ENCODE measurements around the gene SPACA9.

Gene SPACA9

DNA sequence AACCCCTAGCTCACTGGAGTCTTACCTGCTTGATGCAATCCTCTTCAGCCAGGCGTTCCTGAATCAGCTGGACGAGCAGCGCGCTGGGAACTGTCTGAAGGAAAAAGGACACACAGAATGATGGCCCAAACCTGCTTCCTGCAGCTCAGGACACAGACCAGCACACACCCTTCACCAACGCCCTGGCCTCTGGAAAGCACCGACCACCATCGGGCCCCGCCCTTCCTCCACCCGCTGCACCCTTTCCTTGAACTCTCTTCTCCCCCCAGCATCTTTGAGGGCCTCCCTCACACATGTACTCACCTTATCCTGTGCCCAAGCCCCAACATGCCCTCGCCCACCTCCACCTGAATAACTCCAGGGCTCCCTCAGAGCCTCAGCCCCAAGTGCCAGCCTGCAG lies 23.9 kb upstream of the SPACA9 start:
- Mint-ChIP-seq H3K36me3 (no peaks in the 10 kb centered on the region), H3K27me3 (peaks cover 29% of the 10 kb centered on the region), H3K27ac (no peak overlapping the region), H3K9me3 (no peaks in the 10 kb centered on the region), H3K4me3 (no peak overlapping the region), H3K4me1 (peaks cover 21% of the 10 kb centered on the region)
- CTCF ChIA-PET = no interaction called here
- DNase-seq = no peak

DNA sequence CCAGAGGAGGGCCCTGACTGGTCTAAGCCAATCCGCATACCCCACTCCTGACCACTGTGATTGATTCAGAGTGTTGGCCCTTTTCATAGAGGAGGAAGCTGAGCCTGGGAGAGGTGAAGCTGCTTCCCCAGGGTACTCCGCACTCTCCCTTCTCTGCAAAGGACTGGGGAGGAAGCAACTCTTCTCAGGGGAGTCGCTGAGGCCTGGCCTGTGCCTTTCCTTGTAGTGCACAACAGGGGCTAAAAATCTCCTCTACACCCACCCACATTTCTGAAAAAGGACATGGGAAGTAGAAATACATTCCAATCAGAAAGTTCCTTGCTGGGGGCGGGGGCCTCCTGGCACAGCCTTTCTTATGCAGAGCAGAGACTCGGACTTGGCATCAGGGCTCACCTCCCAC lies 22.8 kb upstream of the SPACA9 start:
- CTCF ChIA-PET = no interaction called here
- H3K9me3 Mint-ChIP-seq = no peaks in the 10 kb centered on the region
- no peak overlapping the region for H3K4me3 Mint-ChIP-seq
- DNase-seq = no peak
- H3K27me3 Mint-ChIP-seq = peaks cover 38% of the 10 kb centered on the region
- peak overlapping the region; percentile 5 for H3K27ac Mint-ChIP-seq
- no peaks in the 10 kb centered on the region for H3K36me3 Mint-ChIP-seq
- peaks cover 17% of the 10 kb centered on the region for H3K4me1 Mint-ChIP-seq

DNA sequence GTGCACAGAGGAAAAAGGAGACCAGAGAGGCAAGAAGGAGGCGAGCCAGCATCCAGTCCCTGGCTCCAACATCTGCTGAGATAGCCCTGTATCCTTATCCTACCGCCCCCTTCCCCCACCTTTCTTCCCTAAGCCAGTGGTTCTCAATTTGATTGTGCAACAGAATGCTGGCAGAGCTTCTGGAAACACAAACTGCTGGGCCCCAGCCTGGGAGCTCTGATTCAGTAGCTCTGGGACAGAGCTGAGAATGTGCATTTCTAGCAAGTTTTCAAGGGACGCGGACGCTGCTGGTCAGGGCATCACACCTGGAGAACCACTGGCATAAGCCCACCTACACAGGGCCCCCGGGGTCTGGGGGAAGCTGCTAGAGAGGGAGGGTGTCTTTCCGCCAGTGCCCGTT lies 21.7 kb upstream of the SPACA9 start:
- no peak overlapping the region for H3K27ac Mint-ChIP-seq
- DNase-seq = no peak
- peaks cover 38% of the 10 kb centered on the region for H3K27me3 Mint-ChIP-seq
- CTCF ChIA-PET = no interaction called here
- no peaks in the 10 kb centered on the region for H3K9me3 Mint-ChIP-seq
- no peak overlapping the region for H3K4me3 Mint-ChIP-seq
- H3K4me1 Mint-ChIP-seq = peaks cover 10% of the 10 kb centered on the region
- no peaks in the 10 kb centered on the region for H3K36me3 Mint-ChIP-seq

DNA sequence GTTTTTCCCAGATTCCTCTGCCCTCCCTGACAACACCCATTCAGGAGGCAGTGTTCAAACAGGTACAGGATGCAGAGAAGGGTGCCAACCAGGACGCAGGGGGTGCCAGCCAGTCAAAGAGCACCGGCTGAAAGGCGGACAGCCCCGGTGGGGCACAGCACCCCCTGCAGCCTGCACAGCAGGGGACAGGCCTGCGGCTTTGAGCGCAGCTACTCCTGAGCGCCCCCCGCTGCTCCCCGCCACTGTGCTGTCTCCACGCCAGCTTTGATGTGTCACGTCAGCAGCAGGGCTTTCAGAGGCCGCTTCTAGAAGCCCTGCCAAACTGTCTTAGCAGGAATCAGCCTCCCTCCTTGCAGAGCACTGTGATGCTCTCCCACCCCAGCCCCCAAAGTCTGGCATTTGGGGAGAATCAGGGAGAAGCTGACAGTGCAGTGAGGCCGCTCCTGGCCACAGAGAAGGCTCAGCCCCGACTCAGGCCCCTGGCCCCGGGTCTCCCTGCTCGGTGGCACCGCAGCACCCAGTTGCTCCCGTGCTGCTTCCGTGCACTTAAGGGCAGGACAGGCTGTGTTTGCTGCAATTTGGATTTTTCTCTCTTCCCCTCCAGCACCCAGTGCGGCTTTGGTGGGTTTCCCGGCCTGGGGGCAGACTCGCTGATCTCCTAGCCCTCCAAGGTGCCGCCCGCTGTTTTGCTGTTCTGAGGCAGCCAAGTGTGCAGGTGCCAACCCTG lies 20.9 kb upstream of the SPACA9 start:
- no peaks in the 10 kb centered on the region for H3K36me3 Mint-ChIP-seq
- peaks cover 43% of the 10 kb centered on the region for H3K27me3 Mint-ChIP-seq
- H3K27ac Mint-ChIP-seq = no peak overlapping the region
- no peak for DNase-seq
- no peaks in the 10 kb centered on the region for H3K9me3 Mint-ChIP-seq
- CTCF ChIA-PET = no interaction called here
- no peak overlapping the region for H3K4me3 Mint-ChIP-seq
- peaks cover 13% of the 10 kb centered on the region for H3K4me1 Mint-ChIP-seq

DNA sequence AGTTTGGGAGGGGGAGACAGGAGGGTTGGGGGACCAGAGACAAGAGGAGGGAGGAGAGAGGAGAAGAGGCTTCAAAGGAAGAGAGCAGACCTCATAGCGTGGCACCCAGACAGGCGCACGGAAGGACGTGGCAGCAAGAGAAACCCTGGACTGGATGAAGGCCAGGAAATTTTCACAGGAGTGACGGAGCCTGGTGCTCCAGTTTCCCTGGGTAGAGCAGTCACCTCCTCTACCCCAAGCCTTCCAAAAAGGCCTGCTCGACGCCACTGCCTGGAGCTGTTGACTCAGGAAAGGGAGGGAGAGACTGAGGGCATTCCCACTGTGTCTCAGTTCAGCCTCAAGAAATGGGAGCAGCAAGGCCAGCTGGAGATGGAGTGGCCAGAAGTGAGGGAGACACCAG lies 19.9 kb upstream of the SPACA9 start:
- peaks cover 13% of the 10 kb centered on the region for H3K4me1 Mint-ChIP-seq
- CTCF ChIA-PET = no interaction called here
- no peak overlapping the region for H3K4me3 Mint-ChIP-seq
- H3K9me3 Mint-ChIP-seq = no peaks in the 10 kb centered on the region
- H3K27me3 Mint-ChIP-seq = peaks cover 45% of the 10 kb centered on the region
- DNase-seq = no peak
- H3K36me3 Mint-ChIP-seq = no peaks in the 10 kb centered on the region
- no peak overlapping the region for H3K27ac Mint-ChIP-seq

DNA sequence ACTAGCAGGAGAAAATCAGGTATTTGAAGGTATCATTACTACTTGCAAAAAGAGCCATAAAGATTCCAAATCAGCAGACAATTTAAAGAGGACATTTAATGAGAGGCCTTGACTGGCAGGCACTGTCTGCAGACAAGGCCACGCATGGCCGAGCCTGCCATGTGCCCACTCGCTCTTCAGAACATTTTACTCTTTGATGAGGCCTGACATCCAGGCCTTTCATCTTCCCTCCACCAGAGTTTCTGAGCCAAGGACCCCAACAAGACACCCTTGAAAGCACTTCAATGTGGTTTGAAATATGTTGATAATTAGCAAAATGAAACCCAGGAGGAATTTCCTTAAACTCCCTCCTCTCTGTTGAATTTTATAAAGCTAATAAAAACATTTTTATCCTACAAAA lies 17.0 kb upstream of the SPACA9 start:
- Mint-ChIP-seq H3K4me3 (no peak overlapping the region), H3K4me1 (peaks cover 5% of the 10 kb centered on the region), H3K36me3 (no peaks in the 10 kb centered on the region), H3K27ac (no peak overlapping the region), H3K27me3 (peaks cover 50% of the 10 kb centered on the region), H3K9me3 (no peaks in the 10 kb centered on the region)
- no peak for DNase-seq
- CTCF ChIA-PET = no interaction called here

DNA sequence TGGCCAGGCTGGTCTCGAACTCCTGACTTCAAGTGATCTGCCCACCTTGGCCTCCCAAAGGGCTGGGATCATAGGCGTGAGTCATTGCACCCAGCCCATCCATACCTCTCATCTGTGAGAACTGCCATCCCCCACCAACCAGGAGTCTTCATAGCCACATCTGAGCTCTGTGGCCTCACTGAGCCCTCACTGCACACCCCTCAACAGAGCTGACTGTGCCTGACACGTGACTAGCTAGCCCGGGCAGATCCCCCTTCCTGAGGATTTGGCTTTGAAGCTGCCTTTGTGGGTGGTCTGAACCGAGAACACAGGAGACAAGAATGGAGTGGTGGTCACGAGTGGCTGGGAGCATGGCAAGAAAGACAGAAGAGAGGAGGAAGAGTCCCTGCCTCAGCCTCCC lies 16.2 kb upstream of the SPACA9 start:
- H3K27me3 Mint-ChIP-seq = peaks cover 52% of the 10 kb centered on the region
- no peak for DNase-seq
- CTCF ChIA-PET = interaction anchor here (1.2 kb wide), 1 partner anchor 13 kb away, joined by 3 read pairs; no protein-coding TSS in a partner anchor
- H3K4me1 Mint-ChIP-seq = peaks cover 5% of the 10 kb centered on the region
- H3K36me3 Mint-ChIP-seq = no peaks in the 10 kb centered on the region
- H3K27ac Mint-ChIP-seq = no peak overlapping the region
- no peaks in the 10 kb centered on the region for H3K9me3 Mint-ChIP-seq
- no peak overlapping the region for H3K4me3 Mint-ChIP-seq

DNA sequence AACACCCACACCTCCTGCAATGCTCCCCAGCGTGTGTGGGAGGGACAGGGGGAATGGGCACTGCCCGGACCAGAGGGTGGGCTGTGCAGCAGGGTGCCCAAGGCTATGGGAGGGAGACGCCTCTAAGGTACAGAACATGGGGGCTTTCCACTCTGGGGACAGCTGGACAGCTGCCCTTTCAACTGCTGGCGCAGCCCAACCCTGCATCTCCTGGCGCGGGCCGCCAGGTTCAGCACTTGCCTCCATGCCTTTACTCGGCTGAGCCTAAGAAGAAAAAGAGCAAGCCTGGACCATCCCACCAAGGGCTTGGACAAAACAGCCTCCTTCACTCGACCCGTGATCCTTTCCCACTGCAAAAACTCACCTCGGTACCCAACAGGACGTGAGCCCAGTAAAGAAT lies 15.6 kb upstream of the SPACA9 start:
- CTCF ChIA-PET = interaction anchor here (1.2 to 1.6 kb wide), 2 partner anchors 14 to 39 kb away, joined by 3 to 6 read pairs; no protein-coding TSS in a partner anchor
- H3K36me3 Mint-ChIP-seq = no peaks in the 10 kb centered on the region
- H3K4me1 Mint-ChIP-seq = peaks cover 5% of the 10 kb centered on the region
- no peaks in the 10 kb centered on the region for H3K9me3 Mint-ChIP-seq
- H3K4me3 Mint-ChIP-seq = no peak overlapping the region
- DNase-seq = no peak
- H3K27me3 Mint-ChIP-seq = peaks cover 55% of the 10 kb centered on the region
- no peak overlapping the region for H3K27ac Mint-ChIP-seq

DNA sequence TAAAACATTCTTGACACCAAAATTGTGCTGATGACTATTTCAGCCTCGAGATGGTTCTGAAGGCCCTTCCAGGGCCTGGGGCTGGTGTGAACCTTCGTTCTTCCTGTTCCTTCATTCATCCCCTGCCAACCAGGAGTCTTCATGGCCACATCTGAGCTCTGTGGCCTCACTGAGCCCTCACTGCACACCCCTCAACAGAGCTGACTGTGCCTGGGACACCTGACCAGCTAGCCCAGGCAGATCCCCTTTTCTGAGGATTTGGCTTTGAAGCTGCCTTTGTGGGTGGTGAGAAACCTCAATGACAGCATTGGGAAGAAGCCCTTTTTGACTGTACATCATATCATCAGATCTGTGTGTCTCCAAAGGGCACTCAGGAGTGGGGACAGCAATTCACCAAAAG lies 14.4 kb upstream of the SPACA9 start:
- Mint-ChIP-seq H3K36me3 (no peaks in the 10 kb centered on the region), H3K4me3 (no peak overlapping the region), H3K27ac (no peak overlapping the region), H3K4me1 (peaks cover 5% of the 10 kb centered on the region), H3K27me3 (peaks cover 44% of the 10 kb centered on the region), H3K9me3 (no peaks in the 10 kb centered on the region)
- DNase-seq = no peak
- CTCF ChIA-PET = interaction anchor here (1.6 kb wide), 1 partner anchor 37 kb away, joined by 6 read pairs; no protein-coding TSS in a partner anchor

DNA sequence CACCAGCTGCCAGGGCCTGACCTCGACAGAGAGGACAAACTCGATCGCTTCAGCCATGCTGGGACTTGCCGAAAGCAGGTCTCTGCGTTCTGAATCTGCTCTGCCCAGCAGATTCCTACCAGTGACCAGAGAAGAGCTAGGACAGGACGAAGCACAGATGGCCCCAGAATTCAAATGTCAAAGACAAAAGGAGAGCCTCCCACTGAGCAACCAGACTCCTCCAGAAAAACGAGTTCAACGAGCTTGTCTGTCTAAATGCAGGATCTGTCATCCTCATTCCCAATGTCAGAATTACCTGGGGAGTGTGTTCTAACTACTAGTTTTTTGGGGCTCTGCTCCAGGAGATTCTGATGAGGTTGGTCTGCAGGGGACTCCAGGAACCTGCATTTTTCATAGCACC lies 14.0 kb upstream of the SPACA9 start:
- Mint-ChIP-seq H3K36me3 (no peaks in the 10 kb centered on the region), H3K9me3 (no peaks in the 10 kb centered on the region), H3K4me3 (no peak overlapping the region), H3K27me3 (peaks cover 47% of the 10 kb centered on the region), H3K4me1 (peaks cover 5% of the 10 kb centered on the region), H3K27ac (no peak overlapping the region)
- CTCF ChIA-PET = interaction anchor here (1.6 kb wide), 1 partner anchor 37 kb away, joined by 6 read pairs; no protein-coding TSS in a partner anchor
- DNase-seq = no peak

DNA sequence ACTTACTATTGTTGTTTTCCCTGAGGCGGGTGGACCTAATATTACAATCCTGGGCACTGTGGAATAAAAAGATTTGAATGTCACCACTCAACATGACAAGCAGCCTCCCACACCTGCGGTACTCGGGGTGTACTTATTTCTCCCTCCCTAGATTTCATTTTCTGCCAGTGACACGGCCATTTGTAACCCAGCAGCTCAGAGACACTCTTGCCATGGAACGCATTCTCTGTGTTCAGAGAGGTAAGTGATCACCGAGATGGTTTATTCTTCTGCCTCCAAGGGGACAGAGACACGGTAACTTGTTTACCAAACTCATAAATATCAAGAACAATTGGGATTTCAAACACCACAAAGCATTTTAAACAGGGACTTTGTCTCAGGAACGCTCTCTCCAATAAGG lies 11.8 kb upstream of the SPACA9 start:
- DNase-seq = no peak
- Mint-ChIP-seq H3K9me3 (no peaks in the 10 kb centered on the region), H3K4me1 (peaks cover 5% of the 10 kb centered on the region), H3K4me3 (no peak overlapping the region), H3K27me3 (peaks cover 50% of the 10 kb centered on the region), H3K36me3 (no peaks in the 10 kb centered on the region), H3K27ac (no peak overlapping the region)
- CTCF ChIA-PET = no interaction called here

DNA sequence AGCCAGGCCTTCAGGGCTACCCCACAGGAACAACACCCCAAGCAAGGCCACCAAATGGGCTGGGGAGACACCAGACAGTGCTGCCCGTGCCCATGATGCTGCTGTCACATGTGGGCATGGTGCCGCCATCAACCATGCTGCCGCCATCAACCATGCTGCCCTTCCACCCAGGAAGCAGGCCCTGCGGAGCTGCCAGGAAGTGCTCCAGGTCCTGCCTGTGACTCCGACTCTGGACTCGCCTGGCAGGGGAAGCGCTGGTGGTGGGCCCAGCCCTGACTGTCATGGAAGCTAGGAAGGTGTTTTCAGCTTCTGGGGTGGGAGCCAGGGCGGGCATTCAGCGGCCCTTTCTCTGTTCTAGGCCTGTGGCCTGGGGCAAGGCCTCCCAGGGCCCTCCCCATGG lies 9.4 kb upstream of the SPACA9 start:
- peaks cover 32% of the 10 kb centered on the region for H3K27me3 Mint-ChIP-seq
- no peaks in the 10 kb centered on the region for H3K36me3 Mint-ChIP-seq
- peaks cover 5% of the 10 kb centered on the region for H3K4me1 Mint-ChIP-seq

DNA sequence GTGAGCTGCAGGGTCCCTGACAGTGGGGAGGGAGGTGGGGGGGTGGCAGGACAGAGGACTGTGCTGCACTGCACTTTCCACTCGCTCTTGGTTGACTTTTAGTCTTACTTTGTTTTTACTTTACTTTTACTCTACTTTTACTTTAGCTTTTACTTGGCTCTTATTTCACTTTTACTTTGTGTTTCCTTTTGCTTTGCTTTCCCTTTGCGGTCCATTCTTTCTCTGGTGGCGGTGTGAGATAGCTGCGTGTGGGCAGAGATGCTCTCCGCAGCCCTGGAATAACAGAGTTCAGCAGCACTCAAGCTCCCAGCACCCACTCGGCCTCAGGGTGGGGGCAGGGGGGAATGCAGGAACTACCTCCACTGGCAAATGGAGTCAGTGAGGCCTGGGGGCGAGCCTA lies 5.3 kb upstream of the SPACA9 start:
- CTCF ChIA-PET = no interaction called here
- peaks cover 7% of the 10 kb centered on the region for H3K4me1 Mint-ChIP-seq
- no peaks in the 10 kb centered on the region for H3K9me3 Mint-ChIP-seq
- no peak for DNase-seq
- no peak overlapping the region for H3K4me3 Mint-ChIP-seq
- H3K27me3 Mint-ChIP-seq = peaks cover 40% of the 10 kb centered on the region
- H3K27ac Mint-ChIP-seq = peak overlapping the region; percentile 70
- no peaks in the 10 kb centered on the region for H3K36me3 Mint-ChIP-seq

More for the DNA sequence above, 9.4 kb upstream of the SPACA9 start:
- DNase-seq = no peak
- no peak overlapping the region for H3K27ac Mint-ChIP-seq
- CTCF ChIA-PET = no interaction called here
- H3K9me3 Mint-ChIP-seq = no peaks in the 10 kb centered on the region
- no peak overlapping the region for H3K4me3 Mint-ChIP-seq

DNA sequence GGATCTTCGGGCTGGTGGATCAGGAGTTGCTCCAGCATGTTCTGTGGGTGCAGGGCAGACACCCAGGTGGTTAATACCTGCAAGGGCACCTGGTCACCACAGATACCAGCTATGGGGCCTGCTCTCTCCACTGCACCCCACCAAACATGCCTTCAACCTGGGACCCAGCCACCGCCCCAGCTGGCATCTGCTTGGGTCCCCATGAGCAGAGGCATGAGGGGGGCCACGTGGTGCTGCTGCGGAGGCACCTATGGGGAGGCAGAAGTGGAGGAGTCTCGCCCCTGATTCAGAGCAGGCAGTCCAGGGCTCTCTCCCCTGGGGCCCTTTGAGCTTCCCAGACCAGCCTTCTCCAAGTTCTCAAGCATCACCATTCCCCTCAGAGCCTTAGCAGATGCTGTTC lies 3.5 kb upstream of the SPACA9 start:
- H3K4me1 Mint-ChIP-seq = peaks cover 21% of the 10 kb centered on the region
- H3K36me3 Mint-ChIP-seq = no peaks in the 10 kb centered on the region
- peaks cover 38% of the 10 kb centered on the region for H3K27me3 Mint-ChIP-seq
- H3K4me3 Mint-ChIP-seq = no peak overlapping the region
- no peaks in the 10 kb centered on the region for H3K9me3 Mint-ChIP-seq
- CTCF ChIA-PET = interaction anchor here (0.8 kb wide), 1 partner anchor 20 kb away, joined by 3 read pairs; no protein-coding TSS in a partner anchor
- DNase-seq = no peak
- H3K27ac Mint-ChIP-seq = no peak overlapping the region

DNA sequence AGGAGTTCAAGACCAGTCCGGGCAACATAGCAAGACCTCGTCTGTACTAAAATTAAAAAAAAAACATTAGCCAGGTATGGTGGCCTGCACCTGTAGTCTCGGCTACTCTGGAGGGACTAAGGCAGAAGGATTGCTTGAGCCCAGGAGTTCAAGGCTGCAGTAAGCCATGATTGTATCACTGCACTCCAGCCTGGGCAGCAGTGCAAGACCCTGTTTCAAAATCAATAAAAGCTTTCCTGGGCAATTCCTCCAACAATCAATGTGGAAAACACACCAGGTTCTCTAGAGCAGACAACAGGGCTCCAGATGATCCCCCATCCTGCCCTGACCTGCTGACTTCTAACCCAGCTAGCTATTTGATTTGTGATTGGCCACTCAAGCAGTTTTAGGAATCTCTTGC lies 1.8 kb upstream of the SPACA9 start:
- peak overlapping the region; percentile 70 for H3K4me3 Mint-ChIP-seq
- H3K27me3 Mint-ChIP-seq = peaks cover 27% of the 10 kb centered on the region
- CTCF ChIA-PET = no interaction called here
- H3K4me1 Mint-ChIP-seq = peaks cover 24% of the 10 kb centered on the region
- H3K27ac Mint-ChIP-seq = no peak overlapping the region
- DNase-seq = no peak
- no peaks in the 10 kb centered on the region for H3K9me3 Mint-ChIP-seq
- no peaks in the 10 kb centered on the region for H3K36me3 Mint-ChIP-seq
